Right renal cortex interstitium (tissue), 3 donors: ENCODE results near the gene POTEB3. TPM values are rescaled to one million over a fixed set of nuclear protein-coding genes. Genes with fewer than 3 reads are reported as not detected.
"Not testable (repeated sequence)": the region's sequence is repeated elsewhere in the genome, so short reads cannot be mapped to it uniquely, and the experiment has no call there.

Experiments
- DNase-seq, 3 donors: peaks; one replicate each; pipeline ENCODE4 v3.0.0-alpha.2; 2013; ENCODE audit warnings: low read depth in 3 of 3, low spot score in 2 of 3
- polyA plus RNA-seq, 3 donors: library from polyadenylated mRNA; unstranded; fragments of 120-200 nt; gene quantifications; one replicate each; pipeline ENCODE4 v1.2.1, GENCODE V29; 2013; ENCODE audit not compliant: insufficient read length in 3 of 3

POTEB3 gene
- polyA plus RNA-seq, result not detected

GRCh38 chr15:21440399-21440798 lies at the start of gene POTEB3:
Gene POTEB3, minus strand, starts transcription at chr15:21440499. Its CDS starts 488 bp downstream, at chr15:21440011.
- DNase-seq, result not testable (repeated sequence)

- not testable (repeated sequence) for DNase-seq
Measured at GRCh38 chr15:21453683-21454082, 13.4 kb upstream of the POTEB3 start.

DNA sequence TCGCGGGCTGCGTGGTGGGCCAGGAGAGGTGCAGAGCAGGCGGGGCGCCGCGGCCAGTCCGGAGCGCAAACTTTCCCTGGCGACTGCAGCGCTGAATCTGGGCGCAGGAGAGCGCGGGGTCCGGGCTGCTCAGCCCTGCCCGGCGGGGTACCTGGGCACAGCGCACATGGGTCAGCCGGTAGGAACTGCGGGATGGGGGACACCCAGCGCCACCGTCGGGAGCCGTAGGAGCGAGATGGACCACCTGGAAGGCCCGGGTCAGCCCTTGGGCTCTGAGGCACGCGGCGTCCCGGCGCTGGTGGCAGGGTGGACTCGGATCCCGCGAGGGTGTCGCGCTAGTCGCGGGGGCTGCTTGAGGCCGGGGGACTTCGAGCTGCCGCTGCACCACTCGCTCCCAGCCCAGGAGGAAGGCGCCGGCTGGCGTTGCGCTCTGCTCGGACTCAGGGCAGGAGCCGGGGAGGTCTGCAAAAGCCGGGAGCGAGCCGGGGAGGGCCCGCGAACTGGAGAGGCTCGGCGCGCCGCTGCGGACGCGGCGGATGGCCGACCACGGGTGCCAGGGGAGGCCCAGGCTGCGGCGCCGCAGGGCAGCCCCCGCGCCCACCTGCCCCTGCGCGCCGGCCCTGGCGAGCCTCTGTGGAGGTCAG lies 11.7 kb upstream of the POTEB3 start:
- not testable (repeated sequence) for DNase-seq

- not testable (repeated sequence) for DNase-seq
Measured at GRCh38 chr15:21451487-21451886, 11.2 kb upstream of the POTEB3 start.

DNA sequence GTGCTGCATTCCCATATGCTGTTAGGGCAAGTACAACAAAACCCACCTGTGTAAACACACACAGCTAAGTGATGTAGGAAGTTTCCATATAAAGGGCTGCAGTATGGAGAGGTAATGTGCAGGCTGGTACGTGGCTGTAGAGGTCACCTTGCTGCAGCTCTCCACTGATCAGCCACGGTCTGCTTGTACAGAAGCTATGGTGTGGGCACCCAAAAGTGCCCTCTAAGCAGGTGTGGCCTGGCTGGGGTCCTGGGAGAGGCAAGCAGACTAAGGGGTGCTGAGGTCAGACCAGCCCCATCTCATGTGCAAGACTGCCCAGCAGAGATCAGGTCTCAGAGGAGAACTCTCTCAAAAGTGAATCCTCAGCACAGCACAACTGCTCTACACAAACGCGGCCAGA lies 32.9 kb downstream of the POTEB3 start:
- DNase-seq, result not testable (repeated sequence)

- not testable (repeated sequence) for DNase-seq
Measured at GRCh38 chr15:21401531-21401930, 38.8 kb downstream of the POTEB3 start.

DNA sequence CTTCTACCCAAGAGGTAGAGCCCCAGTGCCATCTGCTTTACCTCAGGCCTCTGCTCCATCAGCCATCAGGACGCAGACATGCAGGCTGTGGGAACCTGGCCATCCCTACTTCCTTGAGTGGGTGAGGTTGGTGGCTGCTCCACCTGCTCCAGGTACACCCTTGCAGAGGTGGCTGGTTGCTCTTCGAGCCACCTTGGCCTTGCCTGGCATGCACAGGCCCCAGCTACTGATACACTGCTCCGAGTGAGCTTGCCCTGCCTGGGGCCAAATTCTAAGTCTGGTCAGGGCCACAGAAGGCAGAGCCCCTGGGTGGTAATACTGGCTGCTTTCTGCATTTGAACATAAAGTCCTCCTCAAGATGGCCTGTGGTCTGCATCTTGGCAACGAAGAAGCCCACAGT lies 41.2 kb downstream of the POTEB3 start:
- DNase-seq, result not testable (repeated sequence)

- not testable (repeated sequence) for DNase-seq
Measured at GRCh38 chr15:21398511-21398910, 41.8 kb downstream of the POTEB3 start.

DNA sequence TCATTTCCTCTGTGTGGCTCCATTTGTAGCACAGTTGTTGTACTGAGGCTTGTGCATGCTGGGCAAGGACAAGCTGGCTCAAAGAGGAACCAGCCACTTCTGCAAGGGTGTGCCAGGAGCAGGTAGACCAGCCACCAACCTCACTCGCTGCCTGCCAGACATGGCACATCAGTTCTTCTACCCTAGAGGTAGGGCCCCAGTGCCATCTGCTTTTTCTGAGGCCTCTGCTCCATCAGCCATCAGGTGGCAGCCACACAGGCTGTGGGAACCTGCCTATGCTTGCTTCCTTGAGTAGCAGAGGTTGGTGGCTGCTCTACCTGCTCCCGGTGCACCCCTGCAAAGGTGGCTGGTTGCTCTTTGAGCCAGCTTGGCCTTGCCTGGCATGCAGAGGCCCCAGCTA lies 42.6 kb downstream of the POTEB3 start:
- DNase-seq, result not testable (repeated sequence)

- not testable (repeated sequence) for DNase-seq
Measured at GRCh38 chr15:21397186-21397585, 43.1 kb downstream of the POTEB3 start.

DNA sequence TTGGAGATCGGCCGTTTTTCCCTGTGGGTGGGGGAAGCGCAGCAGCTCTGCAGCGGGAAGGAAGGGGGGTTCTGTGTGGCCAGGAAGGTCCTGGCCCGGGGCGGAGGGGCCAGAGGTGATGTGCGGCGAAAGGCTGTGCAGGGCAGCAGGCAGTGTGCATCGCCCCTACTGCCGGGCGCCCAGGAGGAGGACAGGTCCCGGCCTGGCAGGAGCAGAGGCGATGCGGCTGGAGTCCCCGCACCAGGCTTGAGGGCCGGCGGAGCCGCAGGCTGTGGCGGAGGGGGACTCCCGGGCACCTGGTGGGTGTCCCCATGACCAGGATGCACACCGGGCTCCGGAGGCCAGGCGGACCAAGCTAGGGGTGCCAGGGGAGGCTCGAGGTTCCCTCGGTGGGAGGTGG lies 54.3 kb downstream of the POTEB3 start:
- DNase-seq, result not testable (repeated sequence)

GRCh38 chr15:21383866-21384485 lies 56.3 kb downstream of the POTEB3 start:
- not testable (repeated sequence) for DNase-seq

DNA sequence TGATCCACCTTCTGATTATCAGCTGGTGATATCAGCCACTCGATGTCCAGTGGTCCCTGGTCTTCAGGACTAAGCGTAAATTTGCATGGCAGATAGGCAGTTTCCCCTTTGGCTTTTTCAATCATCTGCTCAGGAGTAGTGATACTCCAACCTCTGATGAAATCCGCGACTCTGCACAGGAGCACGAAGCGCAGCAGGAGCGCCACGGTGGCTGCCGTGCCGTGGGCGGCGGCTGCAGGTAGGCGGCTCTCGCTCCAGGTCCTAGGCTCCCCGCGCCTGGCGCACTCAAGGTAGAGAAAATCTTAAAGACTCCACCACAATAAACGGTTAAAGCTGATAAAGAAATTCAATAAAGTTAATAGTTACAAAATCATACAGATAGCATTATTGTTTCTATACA lies 66.6 kb downstream of the POTEB3 start:
- not testable (repeated sequence) for DNase-seq

- DNase-seq, result not testable (repeated sequence)
Measured at GRCh38 chr15:21369177-21369576, 71.1 kb downstream of the POTEB3 start.

DNA sequence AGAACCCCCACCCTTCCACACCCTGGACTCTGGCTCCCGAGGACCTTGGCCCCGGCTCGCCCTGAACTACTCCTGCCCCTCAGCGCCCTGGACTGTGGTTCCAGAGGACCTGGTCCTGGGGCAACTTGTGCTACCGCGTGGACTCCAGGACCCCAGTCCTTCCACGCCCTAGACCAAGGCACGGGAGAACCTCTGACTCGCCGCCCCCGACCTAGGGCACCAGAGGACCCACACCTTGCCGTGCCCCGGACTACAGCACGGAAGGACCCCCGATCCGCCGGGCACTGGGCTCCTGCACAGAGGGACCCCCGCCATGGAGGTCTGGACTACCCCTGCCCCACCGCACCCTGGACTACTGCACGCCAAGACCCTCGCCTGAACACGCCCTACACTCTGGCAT lies 71.7 kb downstream of the POTEB3 start:
- not testable (repeated sequence) for DNase-seq
